Subcutaneous abdominal adipose tissue (tissue), 5 donors: ENCODE measurements around the gene CNBP.
A peak's percentile ranks its signal among the peaks of the same experiment; 100 is the strongest.

Experiments
- H3K27ac ChIP-seq: one replicate; pipeline ENCODE4 v1.7.0; 2013; ENCODE audit warnings: low read depth, mild to moderate bottlenecking, inconsistent platforms, low read length, moderate library complexity
- H3K27me3 ChIP-seq, 5 donors: one replicate each; pipeline ENCODE4 v1.7.0; 2013; ENCODE audit warnings: low read length in 5 of 5, inconsistent platforms in 1 of 5; ENCODE audit not compliant: control insufficient read depth in 5 of 5, insufficient read depth in 4 of 5
- H3K36me3 ChIP-seq, 5 donors: one replicate each; pipeline ENCODE4 v1.7.0; 2013; ENCODE audit warnings: low read length in 5 of 5; ENCODE audit not compliant: control insufficient read depth in 5 of 5, insufficient read depth in 5 of 5
- H3K4me1 ChIP-seq, 5 donors: one replicate each; pipeline ENCODE4 v1.7.0; 2013; ENCODE audit warnings: low read length in 5 of 5, mild to moderate bottlenecking in 3 of 5, moderate library complexity in 1 of 5; ENCODE audit not compliant: control insufficient read depth in 5 of 5, insufficient read depth in 5 of 5
- H3K4me3 ChIP-seq, 5 donors: one replicate each; pipeline ENCODE4 v1.7.0; 2013; ENCODE audit warnings: low read length in 5 of 5, low read depth in 1 of 5
- H3K9ac ChIP-seq, 5 donors: one replicate each; pipeline ENCODE4 v1.7.0; 2013; ENCODE audit warnings: low read length in 5 of 5, mild to moderate bottlenecking in 4 of 5, moderate library complexity in 3 of 5
- H3K9me3 ChIP-seq, 5 donors: one replicate each; pipeline ENCODE4 v1.7.0; 2013; ENCODE audit warnings: low read length in 5 of 5; ENCODE audit not compliant: control insufficient read depth in 5 of 5
- donor health status: healthy.
- donor health status: healthy.
- donor health status: healthy.
- donor health status: healthy.
- donor health status: healthy.

Gene CNBP

GRCh38 chr3:129121792-129122411 lies 61.8 kb downstream of the CNBP start, which contains the start of gene RAB43:
TSS of gene RAB43 (minus strand) at chr3:129121804. CDS start at chr3:129121489, 315 bp downstream.
- Histone ChIP-seq H3K4me1 (peaks cover 13 to 29% (median 22%) of the 10 kb centered on the region in 5 donors), H3K27me3 (no peaks in the 10 kb centered on the region), H3K9ac (peak within 1 kb of the TSS in 4 of 5 donors; percentile 81 to 95 (median 90)), H3K36me3 (peaks cover 0 to 17% (median 12%) of the 10 kb centered on the region in 5 donors), H3K4me3 (peak within 1 kb of the TSS; percentile 66 to 83 (median 81)), H3K9me3 (no peaks in the 10 kb centered on the region), H3K27ac (peak within 1 kb of the TSS; percentile 91)

- Histone ChIP-seq H3K4me3 (peak overlapping the region; percentile 66 to 83 (median 81)), H3K27ac (peak overlapping the region; percentile 91), H3K36me3 (peaks cover 0 to 11% (median 8%) of the 10 kb centered on the region in 5 donors), H3K27me3 (no peaks in the 10 kb centered on the region), H3K9ac (peak overlapping the region in 4 of 5 donors; percentile 81 to 95 (median 90)), H3K4me1 (peaks cover 17 to 35% (median 29%) of the 10 kb centered on the region in 5 donors), H3K9me3 (no peaks in the 10 kb centered on the region)
Measured at GRCh38 chr3:129121016-129121791, 62.5 kb downstream of the CNBP start.

- H3K36me3 ChIP-seq = peaks cover 0 to 10% (median 4%) of the 10 kb centered on the region in 5 donors
- peak overlapping the region; percentile 66 to 83 (median 81) for H3K4me3 ChIP-seq
- H3K27ac ChIP-seq = peak overlapping the region; percentile 91
- H3K9me3 ChIP-seq = no peaks in the 10 kb centered on the region
- H3K4me1 ChIP-seq = peaks cover 17 to 41% (median 35%) of the 10 kb centered on the region in 5 donors
- H3K9ac ChIP-seq = peak overlapping the region; percentile 77 to 95 (median 90)
- H3K27me3 ChIP-seq = no peaks in the 10 kb centered on the region
Measured at GRCh38 chr3:129120254-129121004, 63.3 kb downstream of the CNBP start.

- Histone ChIP-seq H3K9ac (peak overlapping the region; percentile 45 to 95 (median 90)), H3K4me1 (peaks cover 17 to 41% (median 35%) of the 10 kb centered on the region in 5 donors), H3K27me3 (no peaks in the 10 kb centered on the region), H3K4me3 (peak overlapping the region; percentile 66 to 83 (median 81)), H3K36me3 (peaks cover 0 to 14% (median 7%) of the 10 kb centered on the region in 5 donors), H3K9me3 (no peaks in the 10 kb centered on the region), H3K27ac (peak overlapping the region; percentile 91)
Measured at GRCh38 chr3:129119365-129120100, 64.2 kb downstream of the CNBP start.

- H3K9me3 ChIP-seq = no peaks in the 10 kb centered on the region
- no peak overlapping the region for H3K4me3 ChIP-seq
- H3K9ac ChIP-seq = peak overlapping the region in 1 of 5 donors; percentile 95
- H3K27ac ChIP-seq = peak overlapping the region; percentile 91
- no peaks in the 10 kb centered on the region for H3K27me3 ChIP-seq
- H3K4me1 ChIP-seq = peaks cover 17 to 41% (median 35%) of the 10 kb centered on the region in 5 donors
- peaks cover 0 to 21% (median 7%) of the 10 kb centered on the region in 5 donors for H3K36me3 ChIP-seq
Measured at GRCh38 chr3:129118745-129119144, 65.0 kb downstream of the CNBP start.
